ENCODE measurements around the gene ZBTB40.

Gene ZBTB40

GRCh38 chr1:22551591-22551990, 99.9 kb downstream of the ZBTB40 start:
- no peaks in the 10 kb centered on the region for H3K79me2 ChIP-seq (ENCODE audit: low read length)
- DNase-seq: no peak
- no peak overlapping the region for H3K4me3 ChIP-seq (ENCODE audit: low read length)
- H3F3A ChIP-seq (ENCODE audit: insufficient read depth, low read length): no peaks in the 10 kb centered on the region
- no peak overlapping the region for H3K9ac ChIP-seq (ENCODE audit: low read length)
- no peaks in the 10 kb centered on the region for H3K9me2 ChIP-seq (replicated peaks; ENCODE audit: insufficient read depth, low read length)
- TF ChIP-seq CTCF (IDR thresholded peaks at IDR 0.05; ENCODE audit: low read length) (no peak), EZH2phosphoT487 (IDR thresholded peaks at IDR 0.05; ENCODE audit: low read length) (no peak), EZH2 (optimal IDR thresholded peaks at IDR 0.05; ENCODE audit: low read depth, low read length) (no peak)
- no peak overlapping the region for H3K4me2 ChIP-seq (ENCODE audit: low read depth, low read length)
- H3K9me3 ChIP-seq (replicated peaks; ENCODE audit: insufficient read depth, low read length): no peaks in the 10 kb centered on the region
- no peaks in the 10 kb centered on the region for H4K20me1 ChIP-seq (ENCODE audit: insufficient read depth, low read length)
- no peak overlapping the region for H3K27ac ChIP-seq (ENCODE audit: low read length)
- H3K36me3 ChIP-seq (replicated peaks; ENCODE audit: insufficient read depth, low read length): no peaks in the 10 kb centered on the region
- no peaks in the 10 kb centered on the region for H3K4me1 ChIP-seq (ENCODE audit: low read length)
- H3K27me3 ChIP-seq (replicated peaks; ENCODE audit: insufficient read depth, low read length): peaks cover 96% of the 10 kb centered on the region
- no peak overlapping the region for H2AFZ ChIP-seq (ENCODE audit: low read length)

GRCh38 chr1:22552021-22552420, 100.4 kb downstream of the ZBTB40 start:
- Histone ChIP-seq H3K36me3 (replicated peaks; ENCODE audit: insufficient read depth, low read length) (no peaks in the 10 kb centered on the region), H3K27ac (ENCODE audit: low read length) (no peak overlapping the region), H3K4me2 (ENCODE audit: low read depth, low read length) (no peak overlapping the region), H3K79me2 (ENCODE audit: low read length) (no peaks in the 10 kb centered on the region), H3K9me2 (replicated peaks; ENCODE audit: insufficient read depth, low read length) (no peaks in the 10 kb centered on the region), H3K9ac (ENCODE audit: low read length) (no peak overlapping the region), H3K4me1 (ENCODE audit: low read length) (no peaks in the 10 kb centered on the region), H3K4me3 (ENCODE audit: low read length) (no peak overlapping the region), H2AFZ (ENCODE audit: low read length) (no peak overlapping the region), H3F3A (ENCODE audit: insufficient read depth, low read length) (no peaks in the 10 kb centered on the region), H3K27me3 (replicated peaks; ENCODE audit: insufficient read depth, low read length) (peaks cover 96% of the 10 kb centered on the region), H4K20me1 (ENCODE audit: insufficient read depth, low read length) (no peaks in the 10 kb centered on the region), H3K9me3 (replicated peaks; ENCODE audit: insufficient read depth, low read length) (no peaks in the 10 kb centered on the region)
- TF ChIP-seq CTCF (IDR thresholded peaks at IDR 0.05; ENCODE audit: low read length) (no peak), EZH2 (optimal IDR thresholded peaks at IDR 0.05; ENCODE audit: low read depth, low read length) (no peak), EZH2phosphoT487 (IDR thresholded peaks at IDR 0.05; ENCODE audit: low read length) (no peak)
- no peak for DNase-seq

- H4K20me1 ChIP-seq (ENCODE audit: insufficient read depth, low read length): no peaks in the 10 kb centered on the region
- TF ChIP-seq EZH2phosphoT487 (IDR thresholded peaks at IDR 0.05; ENCODE audit: low read length): no peak
- no peaks in the 10 kb centered on the region for H3K9me3 ChIP-seq (replicated peaks; ENCODE audit: insufficient read depth, low read length)
- no peak overlapping the region for H3K27ac ChIP-seq (ENCODE audit: low read length)
- H3K4me2 ChIP-seq (ENCODE audit: low read depth, low read length): no peak overlapping the region
- H3F3A ChIP-seq (ENCODE audit: insufficient read depth, low read length): no peaks in the 10 kb centered on the region
- no peaks in the 10 kb centered on the region for H3K79me2 ChIP-seq (ENCODE audit: low read length)
- H2AFZ ChIP-seq (ENCODE audit: low read length): no peak overlapping the region
- no peak overlapping the region for H3K9ac ChIP-seq (ENCODE audit: low read length)
- no peaks in the 10 kb centered on the region for H3K36me3 ChIP-seq (replicated peaks; ENCODE audit: insufficient read depth, low read length)
- no peaks in the 10 kb centered on the region for H3K9me2 ChIP-seq (replicated peaks; ENCODE audit: insufficient read depth, low read length)
- no peaks in the 10 kb centered on the region for H3K4me1 ChIP-seq (ENCODE audit: low read length)
- DNase-seq: no peak
- H3K27me3 ChIP-seq (replicated peaks; ENCODE audit: insufficient read depth, low read length): peaks cover 96% of the 10 kb centered on the region
- no peak overlapping the region for H3K4me3 ChIP-seq (ENCODE audit: low read length)
Measured at GRCh38 chr1:22553104-22553880, 101.6 kb downstream of the ZBTB40 start.

GRCh38 chr1:22553991-22554522, 102.4 kb downstream of the ZBTB40 start:
- no peaks in the 10 kb centered on the region for H3K9me2 ChIP-seq (replicated peaks; ENCODE audit: insufficient read depth, low read length)
- no peak overlapping the region for H3K4me3 ChIP-seq (ENCODE audit: low read length)
- no peaks in the 10 kb centered on the region for H3K9me3 ChIP-seq (replicated peaks; ENCODE audit: insufficient read depth, low read length)
- H3K36me3 ChIP-seq (replicated peaks; ENCODE audit: insufficient read depth, low read length): no peaks in the 10 kb centered on the region
- no peaks in the 10 kb centered on the region for H3F3A ChIP-seq (ENCODE audit: insufficient read depth, low read length)
- H3K27me3 ChIP-seq (replicated peaks; ENCODE audit: insufficient read depth, low read length): peaks cover 95% of the 10 kb centered on the region
- H4K20me1 ChIP-seq (ENCODE audit: insufficient read depth, low read length): no peaks in the 10 kb centered on the region
- H3K79me2 ChIP-seq (ENCODE audit: low read length): no peaks in the 10 kb centered on the region
- TF ChIP-seq CTCF (IDR thresholded peaks at IDR 0.05; ENCODE audit: low read length) (no peak), EZH2 (optimal IDR thresholded peaks at IDR 0.05; ENCODE audit: low read depth, low read length) (no peak), EZH2phosphoT487 (IDR thresholded peaks at IDR 0.05; ENCODE audit: low read length) (no peak)
- H3K4me1 ChIP-seq (ENCODE audit: low read length): no peaks in the 10 kb centered on the region
- DNase-seq: no peak
- H3K27ac ChIP-seq (ENCODE audit: low read length): no peak overlapping the region
- H3K9ac ChIP-seq (ENCODE audit: low read length): no peak overlapping the region
- H3K4me2 ChIP-seq (ENCODE audit: low read depth, low read length): no peak overlapping the region
- no peak overlapping the region for H2AFZ ChIP-seq (ENCODE audit: low read length)
